Measurements from ENCODE around the gene MADCAM1. TPM values are rescaled to one million over a fixed set of nuclear protein-coding genes. Genes with fewer than 3 reads are reported as not detected.
A peak's percentile ranks its signal among the peaks of the same experiment; 100 is the strongest.

The MADCAM1 gene
- total and polyA plus RNA-seq, 2 of the 8 experiments (the other 6 are each of a cell fraction or from before 2014, with no cell fraction given): 2.3 to 3.0 TPM

- TF ChIP-seq CREB1 (IDR thresholded peaks at IDR 0.05) (0 out of 2 replicates have a peak, but pooled peaks have one; percentile 12), SUZ12 (IDR thresholded peaks at IDR 0.05; ENCODE audit: low read length) (no peak), ATF2 (IDR thresholded peaks at IDR 0.05; ENCODE audit: low read length) (no peak), JUN (IDR thresholded peaks at IDR 0.05; ENCODE audit: low read depth, low read length) (no peak)
Measured at GRCh38 chr19:518598-519231, 22.4 kb downstream of the MADCAM1 start (continued).
